GM23248 (cell line): ENCODE results near the gene FAM228B. TPM values are rescaled to one million over a fixed set of nuclear protein-coding genes. Genes with fewer than 3 reads are reported as not detected.

Source experiments
- DNase-seq: peaks from one replicate; pipeline ENCODE4 v3.0.0-alpha.2; 2015
- H2AFZ ChIP-seq: fragments of 200-600 bp; sonication (generic); 2 replicates; pipeline ENCODE4 v1.6.1; 2016; ENCODE audit warnings: antibody characterized with exemption
- H3F3A ChIP-seq: fragments of 200-600 bp; sonication (generic); 2 replicates; pipeline ENCODE4 v1.6.1; 2016; ENCODE audit warnings: mild to moderate bottlenecking, antibody characterized with exemption, mixed run types; ENCODE audit not compliant: insufficient read depth
- H3K27ac ChIP-seq: fragments of 200-600 bp; sonication (generic); 2 replicates; pipeline ENCODE4 v1.5.1; 2016; ENCODE audit warnings: mild to moderate bottlenecking
- H3K27me3 ChIP-seq: fragments of 200-600 bp; sonication (generic); replicated peaks from 2 replicates; pipeline ENCODE4 v1.6.1; 2016; ENCODE audit warnings: mild to moderate bottlenecking; ENCODE audit not compliant: insufficient read depth
- H3K36me3 ChIP-seq: fragments of 200-600 bp; sonication (generic); 2 replicates; pipeline ENCODE4 v1.6.1; 2016; ENCODE audit warnings: low read depth, mild to moderate bottlenecking
- H3K4me1 ChIP-seq: fragments of 200-600 bp; sonication (generic); 2 replicates; pipeline ENCODE4 v1.6.1; 2016; ENCODE audit warnings: mild to moderate bottlenecking; ENCODE audit not compliant: insufficient read depth
- H3K4me2 ChIP-seq: fragments of 200-600 bp; sonication (generic); one replicate; pipeline ENCODE4 v1.6.1; 2016; ENCODE audit warnings: mild to moderate bottlenecking; ENCODE audit not compliant: unreplicated experiment
- H3K4me3 ChIP-seq: fragments of 200-600 bp; sonication (generic); 2 replicates; pipeline ENCODE4 v1.5.1; 2016; ENCODE audit warnings: mild to moderate bottlenecking
- H3K79me2 ChIP-seq: fragments of 200-600 bp; sonication (generic); 2 replicates; pipeline ENCODE4 v1.6.1; 2016; ENCODE audit warnings: mild to moderate bottlenecking; ENCODE audit not compliant: insufficient read depth
- H3K9ac ChIP-seq: fragments of 200-600 bp; sonication (generic); 2 replicates; pipeline ENCODE4 v1.6.1; 2016; ENCODE audit warnings: mild to moderate bottlenecking
- H3K9me2 ChIP-seq: fragments of 200-600 bp; sonication (generic); 2 replicates; pipeline ENCODE4 v1.6.1; 2016; ENCODE audit warnings: mixed run types, mild to moderate bottlenecking, moderate library complexity; ENCODE audit not compliant: insufficient read depth
- H3K9me3 ChIP-seq: fragments of 200-600 bp; sonication (generic); one replicate; pipeline ENCODE4 v1.6.1; 2017; ENCODE audit warnings: low read depth
- H4K20me1 ChIP-seq: fragments of 200-600 bp; sonication (generic); 2 replicates; pipeline ENCODE4 v1.6.0; 2016; ENCODE audit not compliant: insufficient read depth
- EZH2 ChIP-seq: fragments of 200-600 bp; sonication (generic); IDR thresholded peaks from 2 replicates; pipeline ENCODE4 v1.6.1; 2018; ENCODE audit warnings: antibody characterized with exemption, mild to moderate bottlenecking; ENCODE audit not compliant: insufficient read depth, poor library complexity, severe bottlenecking
- EZH2phosphoT487 ChIP-seq: fragments of 200-600 bp; sonication (generic); IDR thresholded peaks from 2 replicates; pipeline ENCODE4 v1.6.1; 2018; ENCODE audit warnings: antibody characterized with exemption, moderate library complexity, mild to moderate bottlenecking, low read depth; ENCODE audit not compliant: insufficient read depth
- WGBS, 2 experiments: methylation state at CpG; one replicate each; pipeline ENCODE4 v1.1.6; 2015 to 2017; ENCODE audit warnings: low lambda C conversion rate in 2 of 2, low coverage in 1 of 2; ENCODE audit errors: missing lambda C conversion rate in 2 of 2; 5-methylcytosine and 5-hydroxymethylcytosine counted together
- in situ Hi-C: fragments of 300-500 bp; cut with MboI; formaldehyde crosslinking; loops from 2 replicates; pipeline ENCODE4 v1.15.0; 2020
- polyA plus RNA-seq: library from polyadenylated mRNA; unstranded; fragments of >200 nt; fragmentation: Nextera tagmentation; extraction: Ambion mirVana; gene quantifications from 2 replicates; pipeline ENCODE4 v1.2.1, GENCODE V29; 2016
- total RNA-seq: library from RNA; depleted of rRNA; stranded (reverse); fragments of >200 nt; shearing (Covaris generic); gene quantifications from 2 replicates; pipeline ENCODE4 v1.2.3, GENCODE V29; 2014

FAM228B gene
- total and polyA plus RNA-seq, 2 experiments from 2014 or later = 15.1 to 22.4 TPM

DNA sequence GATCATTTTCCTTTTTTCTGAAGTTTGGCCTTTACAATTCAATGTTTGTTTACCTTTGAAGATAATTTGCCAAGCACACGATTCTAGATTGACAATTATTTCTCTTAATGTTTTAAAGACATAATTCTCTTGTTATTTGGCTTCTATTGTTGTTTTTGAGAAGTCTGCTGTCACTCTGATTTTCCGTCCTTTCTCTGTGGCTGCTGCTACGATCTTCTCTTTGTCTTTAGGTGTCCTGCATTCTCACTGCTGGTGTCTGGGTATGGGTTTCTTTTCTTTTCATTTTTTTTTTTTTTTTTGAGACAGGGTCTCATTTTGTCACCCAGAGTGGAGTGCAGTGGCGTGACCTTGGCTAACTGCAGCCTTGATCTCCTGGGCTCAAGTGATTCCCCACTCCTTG, 36.4 kb downstream of the FAM228B start:
- TF ChIP-seq EZH2phosphoT487 (no peak), EZH2 (no peak)
- in situ Hi-C loops = no loop called here
- Histone ChIP-seq H3K79me2 (no peaks in the 10 kb centered on the region), H2AFZ (no peak overlapping the region), H3K9me3 (no peaks in the 10 kb centered on the region), H3F3A (no peaks in the 10 kb centered on the region), H3K36me3 (no peaks in the 10 kb centered on the region), H4K20me1 (no peaks in the 10 kb centered on the region), H3K4me1 (no peaks in the 10 kb centered on the region), H3K4me3 (no peak overlapping the region), H3K4me2 (no peak overlapping the region), H3K27me3 (no peaks in the 10 kb centered on the region), H3K27ac (no peak overlapping the region), H3K9ac (no peak overlapping the region), H3K9me2 (no peaks in the 10 kb centered on the region)
- WGBS, 2 experiments = 87 to 91% methylated on average over 4 of the region's 4 CpGs
- no peak for DNase-seq

DNA sequence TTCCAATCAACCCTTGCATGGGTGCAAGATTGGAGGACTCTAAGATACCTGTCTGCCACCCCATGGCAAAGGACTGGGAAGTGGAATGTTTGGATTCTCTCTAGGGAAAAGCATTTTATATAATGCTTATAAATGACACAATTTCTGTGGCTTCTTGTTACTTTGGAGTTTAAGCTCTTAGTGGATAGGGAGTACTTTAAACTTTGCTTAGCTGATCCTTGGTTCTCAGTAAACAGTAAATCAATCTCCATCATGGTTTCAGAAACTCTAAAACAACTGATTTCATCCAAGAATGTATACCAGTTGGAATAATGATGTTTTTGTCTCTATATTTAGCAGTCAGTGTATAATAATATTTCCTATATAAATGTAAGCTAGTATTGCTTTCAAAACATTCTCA, 37.5 kb downstream of the FAM228B start:
- Histone ChIP-seq H3K9ac (no peak overlapping the region), H3K4me3 (no peak overlapping the region), H3K4me2 (no peak overlapping the region), H3K9me3 (no peaks in the 10 kb centered on the region), H2AFZ (no peak overlapping the region), H4K20me1 (no peaks in the 10 kb centered on the region), H3K9me2 (no peaks in the 10 kb centered on the region), H3F3A (no peaks in the 10 kb centered on the region), H3K79me2 (no peaks in the 10 kb centered on the region), H3K27ac (no peak overlapping the region), H3K36me3 (no peaks in the 10 kb centered on the region), H3K4me1 (no peaks in the 10 kb centered on the region), H3K27me3 (no peaks in the 10 kb centered on the region)
- no peak for DNase-seq
- no peak for TF ChIP-seq EZH2phosphoT487
- no peak for TF ChIP-seq EZH2
- in situ Hi-C loops = no loop called here

DNA sequence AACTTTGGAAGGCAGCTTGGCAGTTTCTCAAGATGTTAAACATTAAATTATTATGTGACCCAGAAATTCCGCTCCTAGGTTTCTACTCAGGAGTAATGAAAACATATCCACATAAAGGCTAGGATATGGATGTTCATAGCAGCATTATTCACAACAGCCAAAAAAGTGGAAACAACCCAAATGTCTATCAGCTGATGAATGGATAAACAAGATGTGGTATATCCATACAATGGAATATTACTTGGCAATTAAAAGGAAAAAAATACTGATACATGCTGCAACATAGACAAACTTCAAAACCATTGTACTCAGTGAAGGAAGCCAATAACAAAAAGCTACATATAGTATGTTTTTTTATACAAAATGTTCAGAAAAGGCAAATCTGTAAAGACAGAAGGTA, 39.2 kb downstream of the FAM228B start:
- 100% methylated on average over 1 of the region's 1 CpG for WGBS, 2 experiments
- DNase-seq = no peak
- Histone ChIP-seq H3K36me3 (no peaks in the 10 kb centered on the region), H4K20me1 (no peaks in the 10 kb centered on the region), H3K9ac (no peak overlapping the region), H3K9me2 (no peaks in the 10 kb centered on the region), H3K27ac (no peak overlapping the region), H3K4me1 (no peaks in the 10 kb centered on the region), H3K79me2 (no peaks in the 10 kb centered on the region), H3F3A (no peaks in the 10 kb centered on the region), H3K4me3 (no peak overlapping the region), H2AFZ (no peak overlapping the region), H3K9me3 (no peaks in the 10 kb centered on the region), H3K4me2 (no peak overlapping the region), H3K27me3 (no peaks in the 10 kb centered on the region)
- no peak for TF ChIP-seq EZH2
- no peak for TF ChIP-seq EZH2phosphoT487
- in situ Hi-C loops = no loop called here

DNA sequence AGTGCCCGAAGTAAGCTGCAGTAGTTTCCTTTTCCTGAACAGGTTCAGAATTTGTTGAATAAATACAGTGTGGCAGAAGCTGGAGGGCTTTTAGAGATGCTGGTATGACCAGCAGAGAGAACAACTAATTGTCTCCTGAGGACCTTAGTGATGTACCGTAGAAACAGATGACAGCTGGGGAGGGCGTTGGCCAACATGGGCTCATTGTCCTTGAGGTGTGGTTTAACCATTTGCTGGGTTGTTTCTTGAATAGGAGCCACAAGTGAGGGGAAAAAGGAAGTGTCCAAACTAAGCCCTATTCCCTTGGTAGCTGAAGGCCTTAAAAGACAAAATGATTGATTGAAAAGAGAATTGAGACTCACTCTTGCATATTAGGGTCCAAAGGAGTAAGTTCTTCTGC, 39.9 kb downstream of the FAM228B start:
- Histone ChIP-seq H3K4me2 (no peak overlapping the region), H3F3A (no peaks in the 10 kb centered on the region), H3K9me3 (no peaks in the 10 kb centered on the region), H4K20me1 (no peaks in the 10 kb centered on the region), H2AFZ (no peak overlapping the region), H3K4me3 (no peak overlapping the region), H3K27ac (no peak overlapping the region), H3K79me2 (no peaks in the 10 kb centered on the region), H3K9ac (no peak overlapping the region), H3K4me1 (no peaks in the 10 kb centered on the region), H3K36me3 (no peaks in the 10 kb centered on the region), H3K9me2 (no peaks in the 10 kb centered on the region), H3K27me3 (no peaks in the 10 kb centered on the region)
- in situ Hi-C loops = no loop called here
- TF ChIP-seq EZH2phosphoT487 = no peak
- TF ChIP-seq EZH2 = no peak
- WGBS, 2 experiments = 56 to 62% methylated on average over 3 of the region's 3 CpGs
- DNase-seq = no peak

DNA sequence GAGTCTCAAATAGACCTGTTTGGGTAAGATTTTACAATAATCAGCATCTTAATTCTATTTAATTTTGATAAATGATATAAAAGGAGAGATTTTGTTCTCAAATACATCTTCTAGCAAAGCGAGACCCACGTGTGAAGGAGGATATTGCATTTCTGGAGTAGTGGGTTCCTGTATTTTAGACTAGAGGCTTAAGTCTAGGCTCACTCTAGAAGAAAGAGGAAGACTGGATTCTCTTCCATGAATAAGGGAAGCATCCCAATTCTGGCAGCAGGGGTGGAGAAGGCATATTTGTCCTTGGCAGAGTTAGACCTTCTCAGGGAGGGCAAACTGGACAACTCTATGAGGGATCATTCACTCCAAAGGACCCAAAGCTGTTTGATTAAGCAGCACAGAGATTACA, 40.3 kb downstream of the FAM228B start:
- Histone ChIP-seq H4K20me1 (no peaks in the 10 kb centered on the region), H3K9me2 (no peaks in the 10 kb centered on the region), H3K79me2 (no peaks in the 10 kb centered on the region), H2AFZ (no peak overlapping the region), H3K27me3 (no peaks in the 10 kb centered on the region), H3K36me3 (no peaks in the 10 kb centered on the region), H3K9ac (no peak overlapping the region), H3K27ac (no peak overlapping the region), H3K4me1 (no peaks in the 10 kb centered on the region), H3K4me2 (no peak overlapping the region), H3K9me3 (no peaks in the 10 kb centered on the region), H3F3A (no peaks in the 10 kb centered on the region), H3K4me3 (no peak overlapping the region)
- DNase-seq = no peak
- in situ Hi-C loops = no loop called here
- TF ChIP-seq EZH2phosphoT487 (no peak), EZH2 (no peak)
- 60 to 66% methylated on average over 2 of the region's 2 CpGs for WGBS, 2 experiments
